GM20000 (cell line): Measurements from ENCODE around the gene DSCAM.

Experiments
- DNase-seq: peaks from one replicate; pipeline ENCODE4 v3.0.0; 2012; ENCODE audit warnings: low spot score
- CTCF ChIP-seq: IDR thresholded peaks from 2 replicates; pipeline ENCODE4 v1.5.1; 2012; ENCODE audit warnings: mild to moderate bottlenecking, control low read depth; ENCODE audit errors: extremely low read depth, missing control alignments

DSCAM gene

DNA sequence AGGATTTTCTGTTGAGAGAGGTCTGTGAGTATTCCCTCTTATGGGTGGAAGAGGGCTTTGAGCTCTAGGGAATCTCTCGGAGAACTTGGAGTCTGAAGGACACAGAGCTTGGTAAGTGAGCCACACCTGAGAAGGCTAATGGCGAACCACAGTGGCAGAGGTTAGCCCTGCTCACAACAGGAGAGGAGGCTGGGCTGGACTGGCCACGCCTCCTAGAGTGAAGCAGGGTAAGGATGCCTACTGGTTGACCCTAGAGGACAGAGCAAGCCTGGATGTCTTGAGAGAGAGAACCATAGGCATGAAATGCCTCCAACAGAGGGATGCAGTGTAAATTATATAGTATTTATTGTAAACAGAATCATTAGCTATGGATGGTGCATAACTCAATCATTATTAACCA is 747.1 kb downstream of the DSCAM start:
- no peak for TF ChIP-seq CTCF
- DNase-seq = no peak

GRCh38 chr21:40095477-40095876 is 751.5 kb downstream of the DSCAM start:
- no peak for TF ChIP-seq CTCF
- no peak for DNase-seq

DNA sequence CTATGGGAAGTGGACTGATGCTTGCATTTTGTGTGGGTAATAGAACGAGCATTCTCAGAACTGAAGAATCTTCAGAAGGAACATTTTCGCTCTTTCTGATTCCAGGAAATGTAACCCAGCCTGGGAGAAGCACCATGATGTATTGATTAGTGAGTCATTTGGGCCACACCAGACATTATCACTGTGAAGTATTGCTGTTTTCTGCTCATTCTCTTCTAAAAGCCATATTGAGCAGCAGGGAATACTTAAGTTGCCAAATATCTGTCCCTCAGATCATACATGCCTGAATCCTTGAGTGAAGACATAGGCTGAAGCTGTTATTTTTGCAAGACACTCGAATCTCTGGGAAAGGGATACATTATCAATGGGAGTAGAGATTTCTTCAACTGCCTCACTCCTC is 766.6 kb downstream of the DSCAM start:
- no peak for TF ChIP-seq CTCF
- no peak for DNase-seq

DNA sequence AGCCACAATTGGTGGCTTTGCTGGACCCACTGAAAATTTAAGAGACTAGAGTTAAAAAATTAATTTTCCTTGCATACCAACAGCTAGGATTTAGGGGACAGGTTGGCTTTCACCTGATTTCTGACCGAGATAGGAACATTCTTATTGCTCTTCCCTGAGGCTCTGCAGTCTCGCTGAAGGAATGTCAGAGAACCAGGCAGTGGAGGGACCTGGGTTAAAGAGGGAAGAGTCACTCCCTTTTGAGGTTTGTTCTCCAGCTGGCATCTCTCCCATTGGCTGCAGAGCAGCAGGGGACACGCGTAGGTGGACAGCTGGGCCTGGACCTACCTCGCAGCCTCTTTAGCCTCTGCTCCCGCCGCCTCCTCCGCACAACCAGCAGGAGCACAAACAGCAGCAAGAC is 772.2 kb downstream of the DSCAM start:
- no peak for TF ChIP-seq CTCF
- DNase-seq = no peak

GRCh38 chr21:40074198-40074597 is 772.8 kb downstream of the DSCAM start:
- no peak for DNase-seq
- TF ChIP-seq CTCF = no peak

GRCh38 chr21:40073642-40074041 is 773.3 kb downstream of the DSCAM start:
- no peak for TF ChIP-seq CTCF

DNA sequence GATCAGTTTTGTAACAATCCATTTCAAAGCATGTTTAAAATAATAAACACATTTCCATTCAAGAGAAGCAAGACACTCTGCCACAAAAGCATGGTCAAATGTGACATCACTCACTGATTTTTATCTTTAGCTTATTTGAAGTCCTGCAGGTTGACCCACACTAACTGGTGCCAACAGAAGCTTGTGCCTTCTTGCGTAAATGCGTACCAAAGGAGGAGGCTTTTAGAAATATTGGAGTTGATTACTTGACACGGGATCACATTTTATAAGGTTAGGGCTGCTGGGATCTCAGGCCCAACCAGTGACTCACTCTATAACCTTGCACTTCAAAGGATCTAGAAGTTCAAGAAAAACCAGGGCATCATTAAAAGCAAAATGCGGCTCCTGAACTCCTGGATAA is 776.1 kb downstream of the DSCAM start:
- DNase-seq = no peak
- no peak for TF ChIP-seq CTCF

More at GRCh38 chr21:40073642-40074041, 773.3 kb downstream of the DSCAM start:
- no peak for DNase-seq
